ENCODE results near the gene TRAF4.

The TRAF4 gene, protein sequence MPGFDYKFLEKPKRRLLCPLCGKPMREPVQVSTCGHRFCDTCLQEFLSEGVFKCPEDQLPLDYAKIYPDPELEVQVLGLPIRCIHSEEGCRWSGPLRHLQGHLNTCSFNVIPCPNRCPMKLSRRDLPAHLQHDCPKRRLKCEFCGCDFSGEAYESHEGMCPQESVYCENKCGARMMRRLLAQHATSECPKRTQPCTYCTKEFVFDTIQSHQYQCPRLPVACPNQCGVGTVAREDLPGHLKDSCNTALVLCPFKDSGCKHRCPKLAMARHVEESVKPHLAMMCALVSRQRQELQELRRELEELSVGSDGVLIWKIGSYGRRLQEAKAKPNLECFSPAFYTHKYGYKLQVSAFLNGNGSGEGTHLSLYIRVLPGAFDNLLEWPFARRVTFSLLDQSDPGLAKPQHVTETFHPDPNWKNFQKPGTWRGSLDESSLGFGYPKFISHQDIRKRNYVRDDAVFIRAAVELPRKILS

GRCh38 chr17:28743243-28744103, at the start of gene TRAF4:
Gene TRAF4, plus strand, starts transcription at chr17:28744011. Its CDS starts 102 bp downstream, at chr17:28744113.
- peak; percentile 88 for DNase-seq

DNA sequence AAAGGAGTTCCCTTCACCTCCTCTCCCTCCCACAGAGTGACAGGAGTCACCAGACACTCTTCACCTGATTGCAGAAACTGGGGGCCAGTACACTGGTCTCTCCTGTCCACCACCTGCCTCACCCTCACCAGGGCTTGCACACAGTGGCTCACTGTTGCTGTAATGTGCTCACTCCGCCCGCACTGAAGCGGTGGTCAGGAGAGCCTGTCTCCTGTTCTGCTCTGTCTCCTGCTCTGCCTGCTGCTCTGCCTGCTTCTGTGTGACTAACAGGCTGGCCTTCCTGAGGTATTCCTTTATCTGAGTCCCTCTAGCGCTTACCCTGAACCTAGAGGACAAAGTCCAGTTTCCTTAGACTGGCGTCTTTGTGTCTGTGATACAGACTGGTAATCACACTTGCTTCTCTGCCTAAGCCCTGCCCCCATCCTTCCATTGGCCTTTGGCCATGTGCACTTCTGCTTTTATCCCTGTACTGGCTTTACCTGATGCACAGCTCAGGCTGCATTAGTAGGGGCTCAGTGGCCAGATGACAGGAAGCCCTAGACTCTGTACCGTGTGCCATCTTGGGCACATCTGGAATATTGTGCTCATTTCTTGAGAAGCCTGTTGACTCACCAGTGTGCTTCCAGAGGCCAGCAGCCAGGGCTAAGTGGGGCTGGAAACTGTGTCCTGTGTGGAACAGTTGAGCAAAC, 45.4 kb upstream of the TRAF4 start:
- DNase-seq = no peak

DNA sequence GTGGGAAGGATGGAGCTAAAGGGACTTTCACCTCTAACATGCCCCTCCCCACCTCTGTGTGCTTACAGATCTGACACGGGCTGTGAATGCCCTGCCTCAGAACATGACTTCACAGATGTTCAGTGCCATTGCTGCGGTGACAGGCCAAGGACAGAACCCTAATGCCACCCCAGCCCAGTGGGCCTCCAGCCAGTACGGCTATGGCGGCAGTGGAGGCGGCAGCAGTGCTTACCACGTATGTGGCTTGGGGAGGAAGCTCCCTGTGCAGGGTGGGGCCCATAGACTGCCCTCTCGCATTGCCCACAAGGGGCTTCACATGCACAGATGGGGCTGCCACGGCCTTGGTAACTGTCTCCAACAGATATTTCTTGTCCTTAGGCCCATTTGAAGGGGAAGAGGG, 43.5 kb upstream of the TRAF4 start:
- DNase-seq = no peak

- no peak for DNase-seq
Observed at GRCh38 chr17:28700830-28701492, 42.9 kb upstream of the TRAF4 start.

- no peak for DNase-seq
Observed at GRCh38 chr17:28702026-28702751, 41.6 kb upstream of the TRAF4 start.

- no peak for DNase-seq
Observed at GRCh38 chr17:28702752-28703150, 41.1 kb upstream of the TRAF4 start.

DNA sequence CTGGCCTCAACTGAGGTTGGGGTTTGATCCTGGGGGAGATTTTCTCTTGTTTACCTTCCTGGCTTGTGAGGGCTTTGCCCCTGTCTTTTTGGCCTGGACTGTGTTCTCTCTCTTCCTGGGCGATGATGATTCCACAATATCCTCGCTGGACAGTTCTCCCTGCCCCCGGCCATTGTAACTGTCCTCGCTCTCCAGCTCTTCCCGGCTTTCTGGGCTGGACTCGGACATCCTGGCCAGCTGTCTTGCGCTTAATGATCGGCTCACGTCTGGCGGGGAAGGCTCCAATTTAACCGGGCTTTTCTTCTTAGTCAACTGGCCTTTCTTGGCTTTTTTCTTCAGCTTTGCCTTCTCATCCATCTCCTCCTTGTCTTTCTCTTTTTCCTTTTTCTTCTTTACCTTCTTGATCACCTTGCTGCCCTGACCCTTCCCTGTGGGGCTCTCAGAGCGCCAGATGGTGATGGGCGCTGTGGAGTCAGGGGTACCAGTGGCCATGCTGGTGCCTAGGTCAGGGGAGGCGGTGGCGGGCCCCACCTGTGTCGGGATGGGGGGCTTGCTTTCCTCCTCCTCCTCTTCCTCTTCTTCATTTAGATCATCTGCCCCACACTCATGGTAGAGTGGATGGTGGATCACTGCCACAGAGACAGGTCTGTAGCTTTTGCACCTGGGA, 40.1 kb upstream of the TRAF4 start:
- no peak for DNase-seq

DNA sequence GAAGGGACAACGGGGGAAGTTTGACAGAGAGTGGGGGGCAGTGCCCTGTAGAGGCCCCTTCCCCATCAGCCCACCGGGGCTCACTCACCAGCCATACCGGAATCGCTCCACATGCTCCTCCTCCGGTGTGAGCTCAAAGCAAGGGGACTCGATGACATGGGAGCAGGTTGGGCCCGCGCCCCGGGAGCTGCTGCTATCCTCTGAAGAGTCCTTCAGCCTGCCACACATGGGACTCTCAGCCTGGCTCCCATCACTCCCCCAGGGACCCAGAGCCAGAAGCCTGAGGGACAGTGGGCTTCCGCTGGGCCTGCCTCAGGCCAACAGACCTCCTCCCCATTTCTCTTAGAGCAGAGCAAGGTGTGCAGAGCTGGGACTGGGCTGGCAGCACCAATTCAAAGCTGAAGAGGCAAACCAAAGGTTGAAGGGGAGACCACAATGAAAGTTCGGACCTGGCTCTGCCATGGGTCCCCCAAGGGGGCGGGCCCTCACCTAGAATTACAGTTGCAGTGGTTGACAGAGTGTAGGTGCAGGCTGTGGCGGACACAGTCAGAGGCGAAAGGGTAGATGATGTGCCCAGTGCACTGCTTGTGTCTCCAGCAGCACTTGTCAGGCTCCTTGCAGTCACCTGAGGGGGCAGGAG, 39.5 kb upstream of the TRAF4 start:
- no peak for DNase-seq

DNA sequence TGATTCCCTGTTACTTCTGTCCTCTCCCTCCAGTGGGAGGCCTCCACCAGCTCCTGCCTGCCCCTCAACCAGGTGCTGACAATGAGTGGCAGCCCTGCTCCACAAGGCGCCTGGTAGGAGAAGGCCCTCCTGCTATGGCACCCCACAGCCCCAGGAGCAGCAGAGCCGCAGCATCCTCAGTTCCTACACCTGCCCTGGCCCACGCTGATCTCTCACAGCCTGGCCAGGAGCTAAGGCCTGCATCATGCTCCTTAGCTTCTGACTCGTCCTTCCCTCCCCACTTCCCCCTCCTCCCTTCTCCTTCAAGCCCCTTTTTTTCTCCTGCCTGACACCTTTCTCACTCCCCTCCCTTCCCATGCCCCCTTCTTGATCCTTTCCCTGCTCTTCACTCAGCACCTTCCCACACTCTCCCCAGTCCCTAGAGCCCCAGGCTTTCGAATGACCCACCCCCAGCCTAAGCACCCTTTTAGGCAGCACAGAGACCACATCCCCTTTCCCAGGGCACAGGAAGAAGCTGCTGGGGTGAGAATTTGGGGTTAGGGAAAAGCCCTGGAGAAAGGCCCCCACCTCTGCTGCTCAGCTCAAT, 38.6 kb upstream of the TRAF4 start:
- DNase-seq = no peak

DNA sequence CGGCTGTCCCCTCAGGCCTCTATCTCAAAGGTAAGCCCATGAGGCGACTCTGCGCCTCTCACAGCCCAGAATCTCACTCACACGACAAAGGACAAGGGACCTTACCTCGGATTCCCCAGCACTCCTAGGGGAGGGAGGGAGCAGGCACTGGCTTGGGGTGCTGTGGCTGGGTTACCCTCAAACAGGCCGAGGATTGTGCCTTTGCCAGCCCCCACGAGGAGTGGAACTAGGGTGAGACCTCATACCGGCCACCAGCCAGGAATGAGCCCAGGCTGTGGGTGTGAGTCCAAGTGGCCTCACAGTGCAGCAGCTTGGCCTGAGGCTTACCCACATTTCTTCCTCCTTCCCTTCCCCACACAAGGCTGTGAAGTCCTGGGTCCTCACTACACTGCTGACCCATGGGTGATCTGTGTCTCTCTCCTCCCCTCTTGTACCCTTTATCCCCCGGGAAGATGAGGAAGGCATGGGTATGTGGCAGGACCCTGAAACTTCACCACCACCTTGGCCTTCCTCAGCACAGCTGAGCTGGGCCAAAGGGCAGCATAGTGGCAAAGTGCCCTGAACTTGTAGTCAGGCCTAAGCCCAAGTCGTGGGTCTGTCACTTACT, 38.0 kb upstream of the TRAF4 start:
- DNase-seq = no peak

GRCh38 chr17:28706471-28707338, 37.1 kb upstream of the TRAF4 start:
- DNase-seq = no peak

DNA sequence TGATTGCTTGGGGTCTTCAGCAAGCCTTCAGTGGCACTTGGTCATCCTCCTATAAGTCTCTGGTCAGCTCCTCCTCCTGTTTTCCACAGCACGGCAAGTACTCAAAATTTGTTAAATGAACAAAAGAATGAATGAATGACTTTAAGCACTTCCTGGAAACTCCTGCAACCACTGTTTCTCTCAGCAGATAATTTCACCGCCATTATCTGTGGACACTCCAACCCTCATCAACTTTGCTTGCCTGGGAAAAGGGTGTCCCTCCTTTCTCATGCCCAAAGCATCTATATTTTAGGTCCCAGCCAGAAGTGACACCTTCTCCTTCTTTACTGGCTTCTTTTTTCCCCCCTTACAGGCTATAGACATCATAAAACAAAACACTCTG, 36.5 kb upstream of the TRAF4 start:
- no peak for DNase-seq

DNA sequence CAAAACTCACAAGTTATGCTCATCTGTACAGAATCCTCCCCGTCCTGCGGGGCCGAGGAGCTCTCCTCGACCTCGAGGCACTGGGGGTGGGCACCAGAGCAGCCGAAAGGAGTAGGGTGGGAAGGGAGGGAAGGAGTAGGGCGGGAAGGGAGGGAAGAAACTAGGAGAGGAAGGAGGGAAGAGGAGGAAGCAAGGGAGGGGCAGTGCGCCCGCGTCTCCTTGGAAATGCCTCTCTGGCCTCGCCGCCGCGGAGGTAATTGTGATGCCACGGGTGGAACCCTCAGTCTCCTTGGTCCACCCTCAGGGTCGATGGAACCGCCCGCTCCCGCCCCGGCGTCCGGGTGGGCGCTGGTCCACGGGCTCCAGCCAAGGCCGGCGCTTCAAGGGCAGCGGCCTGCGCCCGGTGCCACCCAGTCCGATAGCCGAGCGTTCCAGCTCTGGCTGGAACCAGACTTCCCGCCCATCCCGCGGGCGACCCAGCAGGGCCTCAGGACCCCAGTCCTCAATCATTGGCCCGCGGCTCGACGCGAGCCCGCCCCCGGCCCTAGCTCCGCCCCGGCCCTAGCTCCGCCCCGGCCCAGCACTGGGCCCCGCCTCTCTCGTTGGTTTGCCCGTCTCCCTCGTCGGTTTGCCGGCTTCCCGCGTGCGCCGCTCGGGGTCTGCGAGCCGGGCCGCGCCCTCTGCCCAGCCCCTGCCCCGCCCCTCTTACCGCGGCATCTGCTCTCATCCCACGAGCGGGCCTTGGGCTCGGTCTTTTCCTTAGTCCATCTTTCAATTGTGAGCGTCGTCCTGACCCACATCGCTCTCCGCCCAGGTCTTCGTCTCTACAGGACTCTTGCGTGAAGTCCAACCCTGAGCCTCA, 32.7 kb upstream of the TRAF4 start:
- DNase-seq = peak; percentile 97

- DNase-seq = no peak
Observed at GRCh38 chr17:28711723-28712031, 32.1 kb upstream of the TRAF4 start, which contains the start of gene PROCA1. Gene PROCA1, minus strand, starts transcription at chr17:28711888. Its CDS starts 228 bp downstream, at chr17:28711660.

GRCh38 chr17:28712032-28712704, 31.6 kb upstream of the TRAF4 start:
- peak; percentile 70 for DNase-seq

DNA sequence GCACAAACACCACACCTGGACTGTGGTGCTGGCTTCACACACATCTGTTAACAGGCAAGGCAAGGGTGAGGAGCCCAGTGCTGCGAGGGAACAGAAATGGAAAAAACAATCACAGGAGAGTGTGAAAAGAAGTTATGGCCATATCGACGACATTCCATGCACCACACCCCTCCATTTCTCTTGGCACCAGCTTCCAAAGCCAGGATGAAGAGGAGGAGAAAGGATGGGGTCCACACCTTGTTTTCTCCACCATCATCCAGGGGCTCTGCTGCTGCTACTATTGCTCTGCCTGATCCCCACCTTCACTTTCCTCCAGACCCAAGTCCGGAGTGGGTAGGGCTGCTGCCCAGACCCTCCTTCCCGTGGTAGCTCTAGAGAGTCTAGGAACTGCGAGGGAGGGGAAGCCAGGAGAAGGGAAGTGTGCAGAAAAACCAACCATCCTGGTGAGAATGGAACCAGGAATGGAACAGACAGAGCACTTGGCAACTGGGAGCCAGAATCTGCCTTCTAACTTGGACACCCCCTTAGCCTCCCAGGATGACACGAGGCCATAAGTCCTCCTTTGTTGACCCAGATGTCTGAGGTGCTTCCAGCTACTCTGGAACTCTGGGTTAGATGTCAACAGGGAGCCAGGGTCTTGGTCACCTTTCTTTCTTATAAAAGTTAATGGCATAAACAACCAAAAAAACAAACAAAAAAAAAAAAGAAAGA, 31.0 kb upstream of the TRAF4 start:
- DNase-seq = no peak

- no peak for DNase-seq
Observed at GRCh38 chr17:28714281-28714680, 29.5 kb upstream of the TRAF4 start.

Data from femur (tissue), 1 donor.